ENCODE data around the gene BRD9. TPM values are rescaled to one million over a fixed set of nuclear protein-coding genes. Genes with fewer than 3 reads are reported as not detected.

BRD9 gene
- total RNA-seq, 1 experiment from 2014 or later = 43.1 TPM

DNA sequence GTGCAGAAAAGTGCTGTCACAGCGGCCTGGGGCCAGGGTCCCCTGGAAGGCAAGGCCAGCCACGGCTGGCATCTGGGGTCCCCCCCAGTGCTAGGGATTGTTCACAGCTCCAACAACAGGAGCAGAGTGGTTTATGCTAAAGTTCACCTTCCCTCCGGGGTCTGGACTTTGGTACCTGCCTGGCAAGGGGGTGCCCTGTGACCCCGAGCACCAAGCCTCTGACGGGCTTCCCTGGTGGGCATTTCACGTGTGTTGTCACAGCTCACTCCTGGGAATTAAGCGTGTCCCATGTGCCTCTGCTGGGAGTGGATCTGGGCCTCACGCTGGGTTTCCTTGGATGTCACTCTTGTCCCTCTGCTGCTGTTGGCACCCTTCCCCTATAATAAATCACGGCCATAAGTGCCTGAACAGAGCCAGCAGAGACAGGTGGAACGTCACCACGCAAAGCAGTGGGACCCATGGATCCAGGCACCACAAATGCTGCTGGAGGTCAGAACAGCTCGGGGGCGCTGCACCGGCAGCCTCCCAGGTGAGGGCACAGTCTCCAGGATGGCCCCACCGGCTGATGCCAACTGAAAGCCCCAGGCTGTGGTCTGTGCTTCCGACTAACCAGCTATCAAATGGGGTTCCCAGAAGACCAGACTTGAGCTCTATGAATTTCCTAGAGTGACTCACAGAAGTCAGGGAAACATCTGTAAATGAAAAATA is 24.0 kb downstream of the BRD9 start:
- no peak for DNase-seq (ENCODE audit: low read depth, low spot score)
- in situ Hi-C loops (cut with HindIII; ENCODE audit: low pct_unique_long_range_greater_than_20kb, low sequenced_read_pairs) = no loop called here

DNA sequence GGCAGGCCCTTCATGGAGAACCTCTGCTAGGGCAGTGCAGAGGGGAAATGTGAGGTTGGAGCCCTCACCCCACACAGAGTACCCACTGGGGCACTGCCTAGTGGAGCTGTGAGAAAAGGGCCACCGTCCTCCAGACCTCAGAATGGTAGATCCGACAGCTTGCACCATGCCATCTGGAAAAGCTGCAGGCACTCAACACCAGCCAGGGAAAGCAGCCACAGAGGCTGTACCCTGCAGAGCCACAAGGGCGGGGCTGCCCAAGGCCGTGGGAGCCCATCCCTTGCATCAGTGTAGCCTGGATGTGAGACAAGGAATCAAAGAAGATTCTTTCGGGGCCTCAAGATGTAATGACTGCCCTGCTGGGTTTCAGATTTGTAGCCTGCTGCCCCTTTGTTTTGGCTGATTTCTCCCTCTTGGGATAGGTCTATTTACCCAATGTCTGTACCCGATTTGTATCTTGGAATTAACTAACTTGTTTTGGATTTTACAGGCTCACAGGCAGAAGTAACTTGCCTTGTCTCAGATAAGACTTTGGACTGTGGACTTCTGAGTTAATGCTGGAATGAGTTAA is 25.2 kb downstream of the BRD9 start:
- DNase-seq (ENCODE audit: low read depth, low spot score) = no peak
- in situ Hi-C loops (cut with HindIII; ENCODE audit: low pct_unique_long_range_greater_than_20kb, low sequenced_read_pairs) = no loop called here

DNA sequence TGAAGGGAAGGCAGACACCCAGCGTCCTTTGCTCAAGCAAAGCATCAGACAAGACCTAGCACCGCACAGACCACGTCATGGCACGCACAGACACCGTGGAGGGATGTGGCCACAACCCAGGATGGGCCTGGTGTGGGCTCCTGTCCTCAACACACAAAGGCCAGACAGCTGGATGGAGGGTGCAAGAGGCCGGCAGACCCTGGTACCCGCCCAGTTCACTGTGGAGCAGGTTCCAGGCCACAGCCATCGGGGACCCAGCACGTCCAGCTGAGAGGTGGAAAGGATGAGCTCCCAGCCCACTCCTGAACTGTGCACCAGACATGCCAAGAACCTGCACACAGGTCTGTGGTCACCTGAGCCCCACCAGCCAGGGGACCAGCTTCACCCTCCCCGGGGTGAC is 26.8 kb downstream of the BRD9 start:
- in situ Hi-C loops (cut with HindIII; ENCODE audit: low pct_unique_long_range_greater_than_20kb, low sequenced_read_pairs) = no loop called here
- no peak for DNase-seq (ENCODE audit: low read depth, low spot score)

DNA sequence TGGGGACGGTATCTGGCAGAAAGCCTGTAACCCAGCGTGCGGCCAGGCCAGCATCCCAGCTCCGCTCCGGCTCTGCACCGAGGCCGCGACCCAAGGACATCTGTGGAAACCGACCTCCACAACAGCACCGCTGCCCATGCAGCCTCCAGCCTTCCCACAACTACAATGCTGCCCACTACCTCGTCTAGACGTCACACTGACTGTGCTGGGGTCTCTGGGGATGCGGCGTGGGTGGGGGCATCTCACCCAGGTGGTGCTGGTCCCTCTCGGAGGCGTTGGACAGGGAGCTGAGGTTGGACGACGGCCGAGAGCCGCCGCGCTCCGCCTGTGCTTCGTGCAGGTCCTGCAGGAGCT is 27.5 kb downstream of the BRD9 start:
- no peak for DNase-seq (ENCODE audit: low read depth, low spot score)
- in situ Hi-C loops (cut with HindIII; ENCODE audit: low pct_unique_long_range_greater_than_20kb, low sequenced_read_pairs) = no loop called here

DNA sequence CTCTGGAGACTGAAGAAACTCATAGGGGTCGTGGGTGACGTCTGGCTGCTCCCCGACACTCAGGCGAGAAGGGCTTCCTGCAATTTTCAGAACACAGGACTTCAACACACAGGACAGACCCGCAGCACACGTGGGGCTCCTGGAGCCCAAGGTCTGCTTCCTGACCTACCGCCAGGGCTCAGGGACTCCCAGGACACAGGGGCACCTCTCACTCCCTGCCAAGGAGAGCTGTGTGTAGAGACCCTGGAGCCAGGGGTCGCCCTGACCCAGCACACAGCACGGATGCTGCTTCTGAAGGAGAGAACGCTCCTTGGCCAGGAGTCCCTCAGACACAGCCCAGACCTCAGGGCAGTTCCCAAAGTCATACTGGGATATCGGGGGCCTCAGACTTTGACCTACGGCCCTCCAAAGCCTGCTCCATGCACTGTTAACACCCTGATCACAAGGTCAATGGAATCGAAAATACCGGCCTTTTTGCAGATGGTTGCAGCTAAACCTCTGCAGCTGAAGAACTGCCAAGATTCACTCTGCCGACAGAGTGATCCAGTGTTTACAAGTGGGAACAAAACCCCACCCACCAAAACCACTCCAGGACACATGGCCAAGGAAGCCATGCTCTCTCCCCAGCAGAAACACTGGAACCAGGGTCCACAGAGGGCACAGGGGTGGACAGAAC is 28.0 kb downstream of the BRD9 start:
- DNase-seq (ENCODE audit: low read depth, low spot score) = no peak
- in situ Hi-C loops (cut with HindIII; ENCODE audit: low pct_unique_long_range_greater_than_20kb, low sequenced_read_pairs) = no loop called here

DNA sequence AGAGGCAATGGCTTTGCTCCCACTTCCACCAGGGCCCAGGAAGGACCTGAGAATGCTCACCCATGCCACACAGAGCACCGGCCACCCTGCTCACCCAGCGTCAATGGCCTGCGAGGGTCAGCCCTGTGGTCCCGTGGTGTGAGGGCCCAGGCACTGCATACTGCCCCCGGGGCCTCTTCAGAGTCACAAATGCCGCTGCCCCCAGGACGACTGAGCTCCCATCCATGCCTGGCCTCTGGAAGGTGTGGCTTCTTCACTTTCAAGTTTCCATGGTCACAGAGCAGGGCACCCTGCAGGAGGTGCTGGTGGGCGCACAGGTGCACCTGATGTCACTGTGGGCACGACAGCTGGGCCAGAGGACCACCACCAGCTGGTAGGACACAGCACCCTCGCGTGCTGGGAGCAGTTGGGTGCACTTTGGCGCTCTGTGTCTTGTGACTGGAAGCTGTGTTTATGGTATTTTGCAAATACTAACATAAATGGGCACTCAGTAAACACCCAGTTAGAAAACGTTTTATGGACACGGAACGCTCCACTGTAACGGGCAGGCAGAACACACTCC is 29.3 kb downstream of the BRD9 start:
- DNase-seq (ENCODE audit: low read depth, low spot score) = no peak
- in situ Hi-C loops (cut with HindIII; ENCODE audit: low pct_unique_long_range_greater_than_20kb, low sequenced_read_pairs) = no loop called here

DNA sequence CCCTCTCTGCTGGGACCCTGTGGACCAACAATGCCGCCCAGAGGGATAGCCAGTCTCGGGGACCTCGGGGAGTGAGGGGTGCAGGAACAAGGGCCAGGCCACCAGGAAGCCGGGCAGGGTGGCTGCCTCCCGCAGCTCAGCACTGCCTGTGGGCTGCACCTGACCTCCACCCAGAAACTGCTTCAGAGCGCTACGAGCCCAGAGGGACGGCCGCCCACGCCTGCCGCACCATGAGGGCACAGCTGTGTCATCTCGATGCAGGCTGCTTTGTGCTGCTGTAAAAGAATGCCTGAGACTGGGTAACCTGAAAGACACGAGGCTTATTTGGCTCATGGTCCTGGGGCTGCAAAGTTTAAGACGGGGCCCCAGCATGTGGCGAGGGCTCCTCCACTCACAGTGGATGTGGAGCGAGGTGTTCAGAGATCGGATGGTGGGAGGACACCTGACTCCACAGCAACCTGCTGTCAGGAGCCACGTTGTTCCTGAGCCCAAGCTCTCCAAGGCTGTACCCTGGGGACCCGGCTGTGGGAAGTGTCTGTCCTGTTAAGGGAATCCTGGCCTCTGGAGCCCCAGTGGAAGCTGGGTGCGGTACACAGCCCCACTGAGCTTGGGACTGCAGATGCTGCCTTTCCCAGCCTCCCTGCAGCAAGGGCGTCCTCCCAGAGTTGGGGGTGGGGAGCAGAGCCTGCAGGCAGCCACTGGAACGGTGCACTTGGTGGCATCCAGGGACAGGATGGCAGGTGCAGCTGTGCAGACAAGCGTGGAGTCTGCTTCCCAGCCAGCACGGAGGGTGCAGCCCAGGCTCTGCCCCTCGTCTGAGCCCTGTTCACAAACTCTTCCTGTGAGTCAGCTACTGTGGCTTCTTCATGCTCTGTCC is 30.0 kb downstream of the BRD9 start:
- no peak for DNase-seq (ENCODE audit: low read depth, low spot score)
- in situ Hi-C loops (cut with HindIII; ENCODE audit: low pct_unique_long_range_greater_than_20kb, low sequenced_read_pairs) = no loop called here

DNA sequence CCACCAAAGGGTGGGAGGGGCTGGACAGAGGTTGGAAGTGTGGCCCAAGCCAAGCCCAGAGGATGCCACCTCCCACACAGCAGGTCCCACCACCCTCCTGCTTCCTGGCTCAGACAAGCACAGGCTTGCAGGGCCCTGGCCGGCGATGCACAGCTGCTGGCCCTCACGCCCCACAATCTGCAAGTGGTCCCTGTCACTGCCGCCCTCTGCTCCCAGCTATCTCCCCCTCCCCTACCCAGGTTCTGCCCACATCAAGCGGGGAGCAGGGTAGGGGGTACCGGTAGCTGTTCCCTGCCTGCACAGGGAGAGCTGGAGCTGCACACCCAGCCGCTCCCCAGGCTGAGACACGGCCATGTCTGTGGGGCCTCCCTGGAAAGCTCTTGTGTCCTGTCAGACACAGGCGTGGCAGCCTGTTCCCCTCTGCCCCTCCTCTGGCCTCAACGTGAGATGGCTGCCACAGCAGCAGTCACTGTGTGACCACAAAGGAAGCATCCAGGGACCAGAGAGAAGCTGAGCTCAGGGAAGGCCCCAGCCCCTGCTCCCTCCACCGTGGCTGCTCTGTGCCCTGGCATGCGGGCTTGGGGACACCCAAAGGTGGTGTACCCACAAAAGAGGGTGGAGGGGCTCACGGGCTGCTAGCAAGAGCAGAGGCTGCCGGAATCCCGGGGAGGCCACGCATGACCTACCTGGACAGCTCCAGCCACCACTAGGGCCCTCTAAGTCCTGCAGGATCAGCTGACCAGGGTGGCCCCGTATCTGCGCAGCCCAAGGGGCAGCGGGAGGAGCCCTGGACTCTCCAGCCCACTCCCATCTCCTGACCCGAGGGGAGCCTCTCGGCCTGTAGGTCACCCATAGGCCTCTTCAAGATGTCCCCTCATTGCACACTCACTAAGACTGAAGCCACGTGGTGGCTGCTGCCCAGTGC is 30.9 kb downstream of the BRD9 start:
- in situ Hi-C loops (cut with HindIII; ENCODE audit: low pct_unique_long_range_greater_than_20kb, low sequenced_read_pairs) = no loop called here
- no peak for DNase-seq (ENCODE audit: low read depth, low spot score)

DNA sequence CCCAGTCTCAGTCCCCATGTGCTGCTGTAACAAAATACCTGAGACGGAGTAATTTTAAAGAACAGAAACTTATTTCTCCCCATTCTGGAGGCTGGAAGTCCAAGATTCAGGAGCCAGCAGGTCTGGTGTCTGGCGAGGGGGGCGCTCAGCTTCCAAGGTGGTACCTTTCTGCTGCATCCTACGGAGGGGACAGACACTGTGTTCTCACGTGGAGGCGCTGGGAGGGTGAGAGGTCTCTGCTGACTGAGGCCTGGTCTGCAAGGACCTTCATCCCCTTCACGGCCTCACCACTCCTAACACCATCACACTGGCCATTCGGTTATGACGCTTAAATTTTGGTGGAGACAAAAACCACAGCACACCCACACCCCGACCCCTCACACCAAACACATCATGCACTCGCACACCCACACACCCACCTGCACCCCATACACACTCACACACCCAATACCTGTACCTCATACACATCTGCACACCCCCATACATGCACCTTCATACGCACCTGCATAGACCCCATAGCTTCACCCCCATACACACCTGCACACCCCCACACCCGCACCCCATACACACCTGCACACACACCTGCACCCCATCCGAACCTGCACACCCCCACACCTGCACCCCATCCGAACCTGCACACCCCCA is 32.0 kb downstream of the BRD9 start:
- in situ Hi-C loops (cut with HindIII; ENCODE audit: low pct_unique_long_range_greater_than_20kb, low sequenced_read_pairs) = no loop called here
- DNase-seq (ENCODE audit: low read depth, low spot score) = no peak

DNA sequence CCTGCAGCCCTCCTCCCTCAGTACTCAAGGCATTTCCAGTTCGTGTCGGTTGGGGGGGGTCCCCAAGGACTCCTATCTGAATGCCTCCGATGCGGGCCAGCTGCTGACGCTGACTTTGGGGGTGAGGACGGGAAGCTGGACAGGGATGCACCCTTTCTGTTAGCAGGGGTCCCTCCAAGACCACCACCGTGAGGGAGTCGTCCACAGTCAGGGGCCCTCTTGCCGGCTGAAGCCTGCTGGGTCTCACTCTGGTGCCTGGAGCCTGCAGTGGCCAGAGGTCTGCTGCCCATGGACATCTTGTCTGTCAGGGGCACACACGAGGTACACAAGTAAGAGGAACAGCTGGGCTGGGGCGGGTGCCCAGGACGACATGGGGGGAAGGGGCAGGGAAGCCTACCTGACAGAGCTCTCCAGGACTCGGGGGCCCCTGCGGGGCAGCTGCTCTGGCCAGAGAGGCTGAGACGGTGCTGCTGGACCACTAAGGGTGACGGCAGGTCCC is 32.8 kb downstream of the BRD9 start:
- no peak for DNase-seq (ENCODE audit: low read depth, low spot score)
- in situ Hi-C loops (cut with HindIII; ENCODE audit: low pct_unique_long_range_greater_than_20kb, low sequenced_read_pairs) = no loop called here

DNA sequence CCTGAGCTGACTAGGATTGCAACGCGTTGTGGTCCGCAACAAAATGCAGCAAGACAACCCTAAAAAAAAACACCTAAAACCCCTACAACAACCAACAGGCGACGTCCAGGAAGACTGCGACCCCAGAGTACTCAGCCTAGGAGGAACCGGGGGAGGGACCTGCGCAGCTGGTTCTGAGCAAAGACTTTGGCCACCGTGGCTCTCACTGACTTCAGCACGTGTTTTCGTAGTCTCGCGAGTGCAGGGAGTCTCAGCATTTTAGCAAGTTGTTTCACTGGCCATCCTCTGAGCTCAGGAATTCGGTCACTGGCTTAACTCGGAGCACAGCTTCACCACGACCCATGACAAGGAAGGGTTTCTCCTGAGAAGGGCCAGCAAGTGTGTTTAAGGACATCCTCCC is 33.2 kb downstream of the BRD9 start:
- in situ Hi-C loops (cut with HindIII; ENCODE audit: low pct_unique_long_range_greater_than_20kb, low sequenced_read_pairs) = no loop called here
- DNase-seq (ENCODE audit: low read depth, low spot score) = no peak

DNA sequence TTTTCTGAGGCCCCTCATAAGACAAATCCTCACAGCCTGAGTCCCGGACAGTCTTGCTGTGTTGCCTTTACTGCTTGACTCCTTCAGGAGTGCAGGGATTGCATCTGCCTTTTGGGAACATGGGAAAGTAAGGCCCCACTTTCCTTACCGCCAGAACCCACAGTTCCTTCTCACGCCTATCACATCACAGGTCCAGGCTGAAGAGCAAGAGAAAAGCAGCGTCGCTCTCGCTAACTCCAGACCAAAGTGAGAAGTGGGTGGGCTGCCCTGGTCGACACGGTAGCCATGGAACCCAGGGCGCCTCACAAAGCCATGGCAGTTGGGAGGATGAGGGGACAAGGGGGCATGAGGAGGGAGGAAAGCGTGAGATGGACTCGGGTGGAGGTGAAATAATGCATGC is 33.9 kb downstream of the BRD9 start:
- in situ Hi-C loops (cut with HindIII; ENCODE audit: low pct_unique_long_range_greater_than_20kb, low sequenced_read_pairs) = no loop called here
- no peak for DNase-seq (ENCODE audit: low read depth, low spot score)

DNA sequence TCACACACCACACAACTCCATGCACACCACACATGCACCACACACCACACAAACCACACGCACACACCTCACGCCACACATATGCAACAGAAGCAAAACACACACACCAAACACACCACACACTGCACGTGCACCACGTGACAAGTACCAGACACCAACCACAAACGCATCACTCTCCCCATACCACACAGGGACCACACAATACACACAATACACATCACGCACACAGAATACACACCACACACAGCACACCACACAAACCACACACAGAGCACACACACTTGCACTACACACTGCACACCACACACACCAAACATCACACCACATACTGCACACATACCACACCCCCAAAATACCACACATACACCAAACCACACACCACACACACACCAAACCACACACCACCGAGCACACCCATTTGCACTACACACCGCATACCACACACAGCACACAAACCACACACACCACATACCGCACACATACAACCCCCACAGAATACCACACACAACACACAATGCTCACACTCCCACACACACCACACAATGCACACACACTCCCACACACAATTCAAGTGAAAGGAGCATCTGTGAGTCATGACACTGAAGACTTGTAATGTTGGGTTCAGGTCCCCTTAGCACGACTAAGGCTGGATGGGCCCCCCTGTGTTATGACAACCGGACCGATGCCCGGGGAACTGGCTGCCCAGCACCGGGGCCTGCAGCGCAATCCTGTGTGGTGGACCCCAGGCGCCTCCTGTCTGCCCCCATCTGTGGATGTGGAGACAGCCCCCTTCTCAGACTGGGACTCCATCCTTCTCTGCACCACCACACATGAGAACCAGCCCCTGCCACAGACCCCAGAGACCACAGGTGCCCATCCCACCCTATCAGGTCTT is 35.8 kb downstream of the BRD9 start:
- in situ Hi-C loops (cut with HindIII; ENCODE audit: low pct_unique_long_range_greater_than_20kb, low sequenced_read_pairs) = no loop called here
- no peak for DNase-seq (ENCODE audit: low read depth, low spot score)

DNA sequence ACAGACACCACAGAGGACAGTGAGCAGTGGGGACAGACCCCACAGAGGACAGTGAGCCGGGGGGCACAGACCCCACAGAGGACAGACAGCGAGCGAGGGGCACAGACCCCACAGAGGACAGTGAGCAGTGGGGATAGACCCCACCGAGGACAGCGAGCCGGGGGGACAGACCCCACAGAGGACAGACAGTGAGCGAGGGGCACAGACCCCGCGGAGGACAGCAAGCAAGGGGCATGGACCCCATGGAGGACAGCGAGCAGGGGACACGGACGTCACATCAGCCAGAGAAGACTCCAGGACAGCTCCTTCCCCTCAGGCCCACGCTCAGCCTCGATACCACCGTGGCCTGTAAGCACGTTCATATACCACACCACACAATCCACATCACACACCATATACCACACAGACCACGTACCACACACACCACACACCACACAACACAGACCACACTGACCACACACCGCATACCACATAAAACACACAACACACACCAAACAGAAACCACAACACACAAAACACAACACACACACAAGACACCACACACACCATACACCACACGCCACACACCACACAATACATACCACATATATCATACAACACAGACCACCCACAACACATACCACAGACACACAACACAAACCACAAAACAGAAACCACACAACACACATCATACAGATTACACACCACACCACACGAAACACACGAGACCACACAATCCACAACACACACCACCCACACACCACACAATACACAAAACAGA is 36.6 kb downstream of the BRD9 start:
- in situ Hi-C loops (cut with HindIII; ENCODE audit: low pct_unique_long_range_greater_than_20kb, low sequenced_read_pairs) = no loop called here
- DNase-seq (ENCODE audit: low read depth, low spot score) = no peak

Data from SK-MEL-5 (cell line).